HS-5 (cell line): ENCODE measurements around the gene PERM1.

ENCODE experiments used
- DNase-seq: peaks from one replicate; pipeline ENCODE4 v3.0.0-alpha.2; 2012; ENCODE audit warnings: low read depth

The PERM1 gene

DNA sequence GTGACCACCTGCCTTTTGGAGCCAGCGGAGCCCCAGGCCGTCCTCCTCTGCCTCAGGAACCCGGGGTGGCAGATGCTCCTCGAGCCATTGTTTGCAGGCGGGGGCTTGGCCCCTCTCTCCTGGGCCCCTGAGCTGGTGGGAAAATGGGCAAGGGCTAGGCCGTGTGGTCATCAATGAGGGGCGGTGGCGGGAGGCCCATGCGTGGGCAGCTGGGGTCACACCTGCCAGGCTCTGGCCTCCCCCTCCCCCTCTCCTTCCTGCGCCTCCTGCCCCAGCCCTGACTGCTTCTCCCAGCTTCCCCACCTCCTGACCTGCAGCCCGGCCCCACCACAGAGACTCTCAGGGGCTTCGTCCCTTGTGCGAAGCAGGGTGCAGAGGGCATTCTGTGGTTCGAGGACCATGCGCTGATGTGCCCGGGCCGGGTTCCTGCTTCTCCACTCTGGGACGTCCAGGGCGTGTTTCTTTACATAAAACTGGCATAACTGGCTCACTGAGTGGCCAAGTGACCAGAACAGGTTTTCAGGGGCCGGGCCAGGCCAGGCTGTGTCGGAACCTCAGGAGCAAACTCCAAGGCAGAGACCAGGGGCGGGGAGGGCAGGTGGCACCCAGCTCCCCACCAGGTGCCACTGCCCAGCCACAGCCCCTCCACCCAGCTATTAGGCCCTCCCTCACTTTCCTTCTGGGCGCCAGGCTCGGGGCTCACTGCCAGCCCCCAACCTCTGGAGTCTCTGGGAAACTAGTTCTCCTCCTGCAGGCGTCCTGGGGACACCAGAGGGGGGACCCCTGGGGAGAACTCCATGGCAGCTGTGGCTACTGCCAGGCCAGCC is 48.9 kb downstream of the PERM1 start:
- DNase-seq = no peak

DNA sequence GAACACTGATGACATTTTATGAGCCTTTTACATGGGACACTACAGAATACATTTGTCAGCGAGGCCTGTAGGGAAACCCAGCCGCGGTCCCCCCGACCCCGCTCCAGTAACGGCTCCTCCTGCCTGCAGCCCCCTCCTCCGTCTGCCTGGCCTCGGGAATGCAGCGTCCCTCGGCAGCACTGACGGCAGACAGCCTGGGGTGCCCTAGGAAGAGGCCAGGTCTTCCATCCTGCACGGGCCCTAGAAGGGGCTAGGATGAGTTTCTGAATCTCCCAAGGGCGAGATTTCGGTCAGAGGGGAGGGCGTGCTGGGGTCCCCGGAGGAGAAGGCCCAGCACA is 49.8 kb downstream of the PERM1 start:
- no peak for DNase-seq

DNA sequence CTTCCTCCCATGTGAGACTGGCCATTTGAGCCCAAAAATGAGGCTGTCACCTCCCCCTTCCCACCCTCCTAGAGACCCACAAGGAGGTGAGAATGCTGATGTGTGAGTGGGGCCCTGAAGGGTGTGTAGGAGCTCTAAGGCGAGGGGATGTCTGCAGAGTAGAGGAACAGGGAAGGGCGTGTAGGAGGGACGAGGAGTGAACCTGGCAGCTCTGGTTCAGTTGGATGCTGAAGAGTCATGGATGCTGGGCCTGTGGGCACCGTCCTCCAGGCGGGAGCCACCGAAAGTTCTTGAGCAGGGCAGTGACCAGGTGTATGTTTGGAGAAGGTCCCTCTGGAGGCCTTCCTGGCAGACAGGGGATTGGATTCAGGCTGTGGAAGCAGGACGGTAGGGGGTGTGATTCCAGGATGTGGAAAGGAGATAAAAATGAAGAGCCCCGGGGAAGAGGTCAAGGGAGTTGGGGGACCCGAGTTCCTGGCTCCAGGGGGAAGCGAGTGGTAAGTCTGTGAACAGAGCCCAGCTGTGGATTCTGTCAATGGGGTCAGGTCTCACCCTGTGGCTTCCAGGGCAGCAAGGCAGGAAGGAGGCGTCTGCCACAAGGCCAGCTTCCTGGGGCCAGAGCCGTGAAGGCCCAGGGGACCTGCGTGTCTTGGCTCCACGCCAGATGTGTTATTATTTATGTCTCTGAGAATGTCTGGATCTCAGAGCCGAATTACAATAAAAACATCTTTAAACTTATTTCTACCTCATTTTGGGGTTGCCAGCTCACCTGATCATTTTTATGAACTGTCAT is 50.3 kb downstream of the PERM1 start:
- no peak for DNase-seq

DNA sequence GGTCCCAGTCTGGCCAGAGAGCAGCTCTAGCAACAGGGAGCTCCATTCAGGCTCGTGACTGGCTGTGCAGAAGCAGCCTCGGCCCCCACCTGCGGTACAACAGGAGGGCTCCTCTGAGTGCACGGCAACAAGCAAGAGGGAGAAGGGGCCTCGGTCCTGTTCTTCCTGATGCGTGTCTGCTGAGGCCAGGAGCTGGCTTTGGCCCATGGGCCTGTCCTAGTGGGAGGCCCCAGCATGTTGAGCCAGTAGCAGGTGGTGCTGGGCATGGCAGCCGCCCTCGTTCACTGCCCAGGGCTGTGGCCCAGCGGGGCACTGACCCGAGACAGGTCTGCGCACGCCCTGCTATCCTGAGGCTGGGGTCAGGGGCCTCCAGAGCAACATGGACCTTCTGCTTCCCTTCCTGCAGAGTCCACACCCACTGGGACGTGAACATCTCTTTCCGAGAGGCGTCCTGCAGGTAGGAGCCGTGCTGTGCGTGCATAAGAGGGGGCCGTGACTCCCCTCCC is 51.2 kb downstream of the PERM1 start:
- no peak for DNase-seq

DNA sequence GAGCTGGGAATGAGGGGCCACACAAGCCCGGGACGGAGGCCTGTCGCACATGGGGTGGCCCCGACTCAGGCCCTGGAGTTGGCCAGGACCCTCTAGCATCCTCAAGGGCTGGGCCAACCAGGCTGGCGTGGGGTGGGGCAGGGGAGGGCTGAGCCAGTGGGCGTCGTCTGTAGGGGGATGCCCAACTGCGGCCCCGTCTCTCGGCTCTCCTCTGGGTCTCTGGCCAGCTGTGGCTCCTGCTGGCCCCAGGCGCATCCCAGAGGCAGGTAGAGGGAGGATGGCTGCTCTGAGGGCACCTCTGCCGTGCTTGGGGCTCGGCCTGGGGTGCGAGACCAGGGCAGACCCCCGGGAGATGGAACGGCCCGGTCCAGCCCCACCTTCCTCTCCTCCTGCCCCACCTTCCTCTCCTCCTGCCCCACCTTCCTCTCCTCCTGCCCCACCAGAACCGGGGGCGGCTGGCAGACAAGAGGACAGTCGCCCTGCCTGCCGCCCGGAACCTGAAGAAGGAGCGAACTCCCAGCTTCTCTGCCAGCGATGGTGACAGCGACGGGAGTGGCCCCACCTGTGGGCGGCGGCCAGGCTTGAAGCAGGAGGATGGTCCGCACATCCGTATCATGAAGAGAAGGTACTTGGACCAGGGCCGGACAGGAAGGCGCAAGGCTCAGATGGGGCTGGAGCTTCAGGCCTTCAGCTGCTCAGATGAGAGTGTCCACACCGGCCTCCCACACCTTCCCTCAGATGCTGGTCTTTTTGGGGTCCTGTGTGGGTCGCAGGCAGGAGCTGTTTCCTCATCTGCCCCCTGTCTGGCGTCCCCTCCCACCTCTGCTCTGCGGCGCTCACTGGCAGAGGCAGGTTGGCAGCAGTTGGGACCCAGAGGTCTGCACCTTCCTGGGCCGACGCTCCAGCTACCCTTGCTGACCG is 51.9 kb downstream of the PERM1 start:
- no peak for DNase-seq

DNA sequence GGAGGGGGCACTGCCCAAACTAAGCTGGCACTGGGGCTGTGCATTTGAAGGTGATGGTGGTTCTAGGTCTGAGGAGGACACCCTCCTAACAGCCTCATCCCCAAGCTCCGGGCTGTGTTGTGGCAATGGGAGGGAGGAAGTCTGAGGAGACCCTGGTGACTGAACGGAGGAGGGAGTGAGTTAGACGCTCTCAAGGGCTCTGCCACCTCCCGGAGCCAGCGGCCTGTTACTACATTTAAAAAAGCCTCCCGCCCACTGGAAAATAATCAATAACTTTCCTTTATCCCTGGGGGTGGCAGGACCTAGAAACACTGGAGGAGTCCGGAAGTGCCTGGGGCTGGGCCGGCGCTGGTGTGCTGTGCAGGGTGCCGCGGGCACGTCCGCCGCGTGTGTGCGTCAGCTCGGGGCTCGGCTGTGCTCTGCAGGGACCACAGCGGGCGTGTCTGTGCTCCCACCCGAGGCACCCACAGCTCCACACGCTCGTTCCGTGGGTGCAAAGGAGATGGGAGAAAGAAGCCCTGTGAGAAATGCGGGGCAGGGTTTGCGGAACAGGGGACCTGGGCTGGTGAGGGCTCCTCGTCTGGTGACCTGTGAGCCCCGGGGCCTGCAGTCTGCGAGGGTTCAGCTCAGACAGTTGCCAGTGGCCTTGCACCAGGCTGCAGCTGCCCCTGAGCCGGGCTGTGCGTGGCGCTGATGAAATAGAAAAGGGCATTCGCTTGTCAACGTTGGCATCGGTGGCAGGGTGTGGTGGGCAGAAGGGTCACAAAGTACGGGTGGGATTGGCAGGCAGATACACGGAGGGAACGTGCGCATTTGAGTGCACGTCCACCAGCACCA is 52.9 kb downstream of the PERM1 start:
- no peak for DNase-seq

DNA sequence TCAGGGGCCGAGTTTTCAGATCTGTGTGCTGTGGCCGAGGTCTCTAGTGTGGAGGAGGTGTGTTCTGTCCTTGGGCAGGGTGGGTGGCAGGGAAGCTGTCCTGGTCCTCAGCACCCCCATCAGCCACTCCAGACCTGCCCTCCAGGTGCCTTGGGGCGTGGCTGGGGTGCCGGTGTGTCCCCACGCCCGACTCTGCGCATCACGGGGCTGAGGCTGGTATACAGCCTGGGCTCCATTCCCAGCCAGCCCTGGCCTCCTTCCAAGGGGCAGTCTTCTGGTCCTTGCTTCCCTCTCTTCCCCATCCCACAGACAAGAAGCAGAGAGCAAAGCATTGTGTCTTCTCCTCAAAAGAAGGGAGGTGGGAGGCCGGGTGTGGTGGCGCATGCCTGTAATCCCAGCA is 54.1 kb downstream of the PERM1 start:
- no peak for DNase-seq

DNA sequence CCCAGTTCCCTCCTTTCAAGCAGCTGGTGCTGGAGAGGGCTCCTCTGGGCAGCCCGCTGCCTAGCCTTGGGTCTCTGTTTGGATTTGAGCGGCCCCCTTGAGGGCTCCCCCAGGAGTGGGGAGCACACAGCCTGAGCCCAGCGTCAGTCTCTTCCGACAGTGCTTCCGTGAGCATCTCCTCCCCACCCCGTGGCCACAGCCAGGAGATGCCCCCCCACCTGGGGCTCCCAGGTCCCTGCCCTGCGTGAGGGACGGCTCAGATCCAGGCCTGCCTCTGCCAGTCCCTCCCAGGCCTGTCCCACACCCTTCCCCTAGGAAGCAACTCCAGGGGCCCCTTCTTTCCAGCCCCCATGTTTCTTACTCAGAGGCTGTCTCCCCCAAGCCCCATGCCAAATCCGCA is 54.7 kb downstream of the PERM1 start:
- DNase-seq = no peak

DNA sequence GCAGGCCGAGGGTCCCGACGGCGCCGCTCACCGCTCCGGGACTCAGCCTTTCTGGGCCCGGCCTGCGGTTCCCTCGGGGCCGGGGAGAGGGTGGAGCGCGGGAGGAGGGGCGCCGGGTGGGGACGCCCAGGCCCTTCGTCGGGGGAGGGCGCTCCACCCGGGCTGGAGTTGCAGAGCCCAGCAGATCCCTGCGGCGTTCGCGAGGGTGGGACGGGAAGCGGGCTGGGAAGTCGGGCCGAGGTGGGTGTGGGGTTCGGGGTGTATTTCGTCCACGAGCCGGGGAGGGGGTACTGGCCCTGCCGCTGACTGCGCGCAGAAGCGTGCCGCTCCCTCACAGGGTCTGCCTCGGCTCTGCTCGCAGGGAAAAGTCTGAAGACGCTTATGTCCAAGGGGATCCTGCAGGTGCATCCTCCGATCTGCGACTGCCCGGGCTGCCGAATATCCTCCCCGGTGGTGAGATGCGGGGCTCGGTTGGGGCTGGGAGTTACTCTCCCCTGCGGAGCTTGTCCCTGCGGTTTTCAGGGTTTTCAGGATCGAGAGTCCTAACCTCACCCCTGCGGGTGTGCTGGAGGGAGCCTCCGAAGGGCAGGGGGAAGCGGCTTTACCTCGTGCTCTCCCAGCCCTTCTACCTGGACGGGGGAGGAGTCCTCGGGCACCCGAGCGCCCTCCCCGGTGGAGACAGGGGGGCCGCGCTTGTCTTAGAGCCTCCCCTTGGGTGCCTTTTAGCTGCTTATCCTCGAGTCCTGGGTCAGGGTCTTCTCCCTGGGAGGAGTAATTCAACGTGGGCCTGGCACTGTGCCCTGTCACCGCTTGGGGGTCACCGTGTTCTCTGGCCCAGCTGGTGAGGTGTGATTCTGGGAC is 56.1 kb downstream of the PERM1 start:
- no peak for DNase-seq
